Choroid plexus epithelial cell (primary cell): ENCODE data around the gene MEGF8.

Experiments
- DNase-seq: peaks from one replicate; pipeline ENCODE4 v3.0.0-alpha.2; 2010; ENCODE audit warnings: low read depth
- H3K4me3 ChIP-seq: 2 replicates; pipeline ENCODE4 v1.5.1; 2011; ENCODE audit warnings: low read depth, mild to moderate bottlenecking, control low read depth, low read length, moderate library complexity
- CTCF ChIP-seq: conservative IDR thresholded peaks from 2 replicates; pipeline ENCODE4 v1.5.1; 2011; ENCODE audit warnings: low read depth, mild to moderate bottlenecking, control low read depth, inconsistent platforms, low read length, moderate library complexity

The MEGF8 gene

GRCh38 chr19:42343344-42344110 lies 18.1 kb downstream of the MEGF8 start:
- DNase-seq: no peak

GRCh38 chr19:42344336-42344893 lies 19.0 kb downstream of the MEGF8 start:
- no peak for DNase-seq
- no peak overlapping the region for H3K4me3 ChIP-seq
- TF ChIP-seq CTCF: no peak

More at GRCh38 chr19:42343344-42344110, 18.1 kb downstream of the MEGF8 start:
- no peak overlapping the region for H3K4me3 ChIP-seq
- TF ChIP-seq CTCF: peak; percentile 21

- no peak overlapping the region for H3K4me3 ChIP-seq
- peak; percentile 72 for DNase-seq
- TF ChIP-seq CTCF: no peak
Observed at GRCh38 chr19:42345191-42345812, 19.9 kb downstream of the MEGF8 start.

- no peak for TF ChIP-seq CTCF
- H3K4me3 ChIP-seq: no peak overlapping the region
- no peak for DNase-seq
Observed at GRCh38 chr19:42348211-42348610, 22.8 kb downstream of the MEGF8 start.

GRCh38 chr19:42349378-42350107 lies 24.1 kb downstream of the MEGF8 start:
- TF ChIP-seq CTCF: no peak
- no peak for DNase-seq
- H3K4me3 ChIP-seq: no peak overlapping the region

GRCh38 chr19:42350417-42350816 lies 25.0 kb downstream of the MEGF8 start:
- no peak for TF ChIP-seq CTCF
- DNase-seq: no peak
- no peak overlapping the region for H3K4me3 ChIP-seq
